PC-3 (cell line): ENCODE results near the gene RXFP1. TPM values are rescaled to one million over a fixed set of nuclear protein-coding genes. Genes with fewer than 3 reads are reported as not detected.

Experiments
- ATAC-seq: fragments of 200-7000 bp; cut with Tn5 transposase; 2 replicates; pipeline ENCODE4 v1.9.1; 2020; ENCODE audit warnings: mild to moderate bottlenecking, moderate library complexity
- BruUV-seq: library from RNA; stranded (reverse); fragments of 400-500 nt; replicated peaks from 2 replicates; lab custom pipeline; 2021; lab: Mats Ljungman, UMichigan
- CTCF ChIA-PET: fragments of 300-600 bp; sonication (Branson Sonifier 250); formaldehyde crosslinking; loops from one replicate; lab custom pipeline; 2022; ENCODE audit warnings: antibody characterized with exemption; lab: Charles Lee
- POLR2A ChIA-PET: fragments of 300-600 bp; sonication (Branson Sonifier 250); formaldehyde crosslinking; loops from one replicate; lab custom pipeline; 2022; ENCODE audit warnings: antibody characterized with exemption; ENCODE audit not compliant: unreplicated experiment; lab: Charles Lee
- DNase-seq: peaks from one replicate; pipeline ENCODE4 v3.0.0-alpha.2; 2015
- H2AFZ ChIP-seq: fragments of 300-600 bp; sonication (generic); 2 replicates; pipeline ENCODE4 v1.6.0; 2016; ENCODE audit warnings: antibody characterized with exemption, low read length
- H3F3A ChIP-seq: fragments of 300-600 bp; sonication (generic); one replicate; pipeline ENCODE4 v1.6.0; 2017; ENCODE audit warnings: antibody characterized with exemption, low read length, control low read depth, mild to moderate bottlenecking; ENCODE audit not compliant: unreplicated experiment
- H3K27ac ChIP-seq: fragments of 300-600 bp; sonication (generic); 2 replicates; pipeline ENCODE4 v1.5.1; 2016; ENCODE audit warnings: mild to moderate bottlenecking, low read length
- H3K27me3 ChIP-seq: fragments of 300-600 bp; sonication (generic); 2 replicates; pipeline ENCODE4 v1.6.1; 2016; ENCODE audit warnings: low read length, mixed read lengths
- H3K36me3 ChIP-seq: fragments of 300-600 bp; sonication (generic); 2 replicates; pipeline ENCODE4 v1.6.1; 2016; ENCODE audit warnings: low read depth, mixed run types, low read length, mixed read lengths
- H3K4me1 ChIP-seq: fragments of 300-600 bp; sonication (generic); 2 replicates; pipeline ENCODE4 v1.5.1; 2016; ENCODE audit warnings: low read length; ENCODE audit not compliant: insufficient read depth
- H3K4me2 ChIP-seq: fragments of 300-600 bp; sonication (generic); 2 replicates; pipeline ENCODE4 v1.6.0; 2016; ENCODE audit warnings: low read length
- H3K4me3 ChIP-seq: fragments of 300-600 bp; sonication (generic); 2 replicates; pipeline ENCODE4 v1.5.1; 2016; ENCODE audit warnings: mild to moderate bottlenecking, low read length, mixed read lengths
- H3K79me2 ChIP-seq: fragments of 300-600 bp; sonication (generic); 2 replicates; pipeline ENCODE4 v1.6.1; 2017; ENCODE audit warnings: low read length, mixed read lengths
- H3K9ac ChIP-seq: fragments of 300-600 bp; sonication (generic); 2 replicates; pipeline ENCODE4 v1.6.0; 2016; ENCODE audit warnings: mild to moderate bottlenecking, low read length
- H3K9me2 ChIP-seq: fragments of 300-600 bp; sonication (generic); replicated peaks from 2 replicates; pipeline ENCODE4 v1.6.1; 2016; ENCODE audit warnings: mixed run types, low read length, mixed read lengths
- H3K9me3 ChIP-seq: fragments of 300-600 bp; sonication (generic); 2 replicates; pipeline ENCODE4 v1.6.1; 2016; ENCODE audit warnings: low read length, mixed read lengths
- H4K20me1 ChIP-seq: fragments of 300-600 bp; sonication (generic); 2 replicates; pipeline ENCODE4 v1.6.1; 2016; ENCODE audit warnings: low read length, mixed read lengths
- EZH2 ChIP-seq: fragments of 300-600 bp; sonication (generic); IDR thresholded peaks from one replicate; pipeline ENCODE4 v1.6.1; 2017; ENCODE audit warnings: antibody characterized with exemption, mild to moderate bottlenecking, low read length; ENCODE audit not compliant: unreplicated experiment
- EZH2phosphoT487 ChIP-seq: fragments of 300-600 bp; sonication (generic); IDR thresholded peaks from 2 replicates; pipeline ENCODE4 v1.6.1; 2018; ENCODE audit warnings: mild to moderate bottlenecking, antibody characterized with exemption, low read length, borderline replicate concordance
- intact Hi-C: fragments of 100-400 bp; cut with micrococcal nuclease; formaldehyde crosslinking; loops from 2 replicates; pipeline ENCODE4 v1.9.0; 2023
- total RNA-seq: library from RNA; depleted of rRNA; stranded (reverse); fragments of >200 nt; gene quantifications from 2 replicates; pipeline ENCODE4 v1.2.3, GENCODE V29; 2014
- TF ChIP-seq, protein P1 (sequence below): fragments of 300-600 bp; sonication (generic); conservative IDR thresholded peaks from 2 replicates; pipeline ENCODE4 v1.5.1; 2017; ENCODE audit warnings: antibody characterized with exemption, low read depth, mild to moderate bottlenecking, low read length

Gene RXFP1
- total RNA-seq, 1 experiment from 2014 or later = not detected

DNA sequence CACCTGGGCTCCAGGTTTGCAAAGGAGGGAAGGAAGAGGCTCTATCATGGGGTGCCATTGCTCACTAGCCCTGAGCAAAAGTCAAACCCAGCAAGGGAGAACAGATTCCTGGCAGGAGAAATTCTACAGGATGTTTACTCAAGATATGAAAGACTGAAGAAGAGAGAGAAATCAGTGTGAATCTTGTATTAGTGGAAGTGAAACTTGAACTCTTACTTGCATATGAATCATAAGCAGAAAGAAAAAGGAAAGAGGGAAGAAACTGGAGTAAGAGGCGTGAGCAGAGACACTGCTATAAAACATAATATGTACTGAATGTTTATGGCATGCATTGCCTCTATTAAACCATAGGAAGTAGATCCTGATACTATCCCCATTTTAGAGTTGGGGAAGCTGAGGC, 89.1 kb downstream of the RXFP1 start:
- Histone ChIP-seq H3K4me1 (peaks cover 21% of the 10 kb centered on the region), H4K20me1 (no peaks in the 10 kb centered on the region), H3K9ac (0 out of 2 replicates have a peak overlapping the region, but pooled peaks have one; percentile 4), H2AFZ (0 out of 2 replicates have a peak overlapping the region, but pooled peaks have one; percentile 35), H3K4me3 (no peak overlapping the region), H3K4me2 (peak overlapping the region; percentile 62), H3K79me2 (no peaks in the 10 kb centered on the region), H3K36me3 (no peaks in the 10 kb centered on the region), H3K9me3 (no peaks in the 10 kb centered on the region), H3F3A (no peaks in the 10 kb centered on the region), H3K27me3 (no peaks in the 10 kb centered on the region), H3K9me2 (no peaks in the 10 kb centered on the region), H3K27ac (peak overlapping the region; percentile 66)
- POLR2A ChIA-PET = no interaction called here
- TF ChIP-seq EZH2 (no peak), EZH2phosphoT487 (no peak)
- TF ChIP-seq, protein P1, sequence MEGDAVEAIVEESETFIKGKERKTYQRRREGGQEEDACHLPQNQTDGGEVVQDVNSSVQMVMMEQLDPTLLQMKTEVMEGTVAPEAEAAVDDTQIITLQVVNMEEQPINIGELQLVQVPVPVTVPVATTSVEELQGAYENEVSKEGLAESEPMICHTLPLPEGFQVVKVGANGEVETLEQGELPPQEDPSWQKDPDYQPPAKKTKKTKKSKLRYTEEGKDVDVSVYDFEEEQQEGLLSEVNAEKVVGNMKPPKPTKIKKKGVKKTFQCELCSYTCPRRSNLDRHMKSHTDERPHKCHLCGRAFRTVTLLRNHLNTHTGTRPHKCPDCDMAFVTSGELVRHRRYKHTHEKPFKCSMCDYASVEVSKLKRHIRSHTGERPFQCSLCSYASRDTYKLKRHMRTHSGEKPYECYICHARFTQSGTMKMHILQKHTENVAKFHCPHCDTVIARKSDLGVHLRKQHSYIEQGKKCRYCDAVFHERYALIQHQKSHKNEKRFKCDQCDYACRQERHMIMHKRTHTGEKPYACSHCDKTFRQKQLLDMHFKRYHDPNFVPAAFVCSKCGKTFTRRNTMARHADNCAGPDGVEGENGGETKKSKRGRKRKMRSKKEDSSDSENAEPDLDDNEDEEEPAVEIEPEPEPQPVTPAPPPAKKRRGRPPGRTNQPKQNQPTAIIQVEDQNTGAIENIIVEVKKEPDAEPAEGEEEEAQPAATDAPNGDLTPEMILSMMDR = no peak
- intact Hi-C loops = no loop called here
- DNase-seq (peak; percentile 72), ATAC-seq (peak; percentile 88)
- BruUV-seq = no TSS peak
- CTCF ChIA-PET = no interaction called here

DNA sequence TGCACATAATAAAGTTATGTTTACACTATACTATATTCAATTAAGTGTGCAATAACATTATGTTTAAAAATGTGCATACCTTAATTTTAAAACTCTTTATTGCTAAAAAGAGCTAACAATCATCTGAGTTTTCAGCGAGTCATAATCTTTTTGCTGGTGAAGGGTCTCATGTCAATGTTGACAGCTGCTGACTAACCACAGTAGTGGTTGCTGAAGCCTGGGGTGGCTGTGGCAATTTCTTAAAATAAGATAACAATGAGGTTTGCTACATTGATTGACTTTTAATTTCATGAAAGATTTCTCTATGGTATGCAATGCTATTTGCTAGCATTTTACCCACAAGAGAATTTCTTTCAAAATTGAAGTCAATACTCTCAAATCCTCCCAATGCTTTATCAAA, 91.4 kb downstream of the RXFP1 start:
- Histone ChIP-seq H3K9ac (no peak overlapping the region), H3K36me3 (no peaks in the 10 kb centered on the region), H4K20me1 (no peaks in the 10 kb centered on the region), H3K27me3 (no peaks in the 10 kb centered on the region), H3K9me3 (no peaks in the 10 kb centered on the region), H3F3A (no peaks in the 10 kb centered on the region), H2AFZ (no peak overlapping the region), H3K4me3 (no peak overlapping the region), H3K79me2 (no peaks in the 10 kb centered on the region), H3K9me2 (no peaks in the 10 kb centered on the region), H3K27ac (no peak overlapping the region), H3K4me1 (peaks cover 21% of the 10 kb centered on the region), H3K4me2 (no peak overlapping the region)
- intact Hi-C loops = no loop called here
- BruUV-seq = no TSS peak
- ChIA-PET POLR2A (no interaction called here), CTCF (no interaction called here)
- TF ChIP-seq EZH2phosphoT487 (no peak), EZH2 (no peak)
- TF ChIP-seq, protein P1 = no peak
- DNase-seq = peak; percentile 29
- peak; percentile 30; the same call in 1 of the 2 replicates for ATAC-seq

DNA sequence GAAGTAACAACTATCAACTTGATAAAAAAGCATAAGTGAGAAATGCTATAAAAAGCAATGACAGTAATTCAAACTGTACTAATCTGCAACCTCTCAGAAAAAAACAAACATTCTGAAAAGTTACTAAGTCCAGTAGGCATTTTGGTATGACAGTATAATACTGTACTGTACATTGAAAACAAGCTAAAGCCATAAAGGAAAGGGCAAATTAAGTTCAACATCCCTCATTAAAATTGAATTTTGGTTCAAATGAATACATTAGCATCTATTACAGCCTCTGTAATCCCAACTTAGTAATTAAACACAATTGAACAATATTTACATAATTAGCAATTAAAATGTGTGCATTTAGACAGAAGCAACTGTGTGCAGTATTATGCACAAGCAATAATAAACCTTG, 96.3 kb downstream of the RXFP1 start:
- no TSS peak for BruUV-seq
- Histone ChIP-seq H3K4me3 (no peak overlapping the region), H3K9me2 (no peaks in the 10 kb centered on the region), H3K4me1 (peaks cover 3% of the 10 kb centered on the region; the same call in 1 of the 2 replicates), H3K9ac (no peak overlapping the region), H3K27me3 (no peaks in the 10 kb centered on the region), H3K27ac (no peak overlapping the region), H3K4me2 (no peak overlapping the region), H3K9me3 (no peaks in the 10 kb centered on the region), H2AFZ (no peak overlapping the region), H3F3A (no peaks in the 10 kb centered on the region), H4K20me1 (no peaks in the 10 kb centered on the region), H3K79me2 (no peaks in the 10 kb centered on the region), H3K36me3 (no peaks in the 10 kb centered on the region)
- CTCF ChIA-PET = no interaction called here
- POLR2A ChIA-PET = no interaction called here
- TF ChIP-seq, protein P1 = no peak
- TF ChIP-seq EZH2phosphoT487 (no peak), EZH2 (no peak)
- no peak for ATAC-seq
- intact Hi-C loops = no loop called here
- no peak for DNase-seq
